GM21576 (cell line): ENCODE data around the gene TMEM158.

ENCODE experiments used
- ATAC-seq: cut with Tn5 transposase; IDR thresholded peaks from one replicate; pipeline ENCODE4 v1.9.1; 2021; ENCODE audit warnings: mild to moderate bottlenecking, moderate library complexity; ENCODE audit not compliant: unreplicated experiment

TMEM158 gene

DNA sequence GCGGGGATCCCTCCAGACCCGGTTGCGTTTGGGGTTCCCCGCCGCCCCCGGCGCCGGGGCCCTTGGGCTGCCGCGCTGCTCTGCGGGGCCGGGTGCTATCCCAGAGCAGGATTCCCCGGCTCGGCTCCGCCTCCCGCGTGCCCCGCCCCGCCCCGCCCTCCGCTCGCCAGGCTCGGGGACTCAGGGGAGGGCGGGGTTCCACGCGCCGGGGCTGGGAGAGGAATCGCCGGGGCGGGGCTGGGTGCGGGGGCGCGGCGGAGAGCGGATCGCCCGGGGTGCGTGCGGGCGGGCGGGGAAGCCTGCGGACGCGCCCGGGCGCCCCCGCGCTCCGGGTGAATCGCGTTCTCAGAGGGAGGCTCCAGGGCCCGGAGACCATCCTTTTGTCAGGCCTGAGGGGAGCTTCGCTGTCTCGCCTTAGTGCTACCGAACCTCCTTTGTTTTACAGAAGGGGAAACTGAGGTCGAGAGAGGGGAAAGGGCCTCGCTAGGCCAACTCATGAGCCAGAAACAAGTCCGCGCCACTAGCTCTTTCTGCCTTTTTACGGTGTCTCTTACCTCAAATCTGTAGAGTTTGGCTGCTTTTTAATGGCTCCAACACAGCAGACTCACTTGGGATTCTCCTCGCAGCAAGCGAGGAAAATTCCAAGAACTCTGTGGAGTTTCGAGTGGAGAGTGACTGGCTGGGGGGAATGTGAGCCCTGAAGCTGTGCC lies at the start of gene TMEM158:
TMEM158 (minus strand) TSS at position 82 of the 710 bp plus-strand sequence. CDS start 260 bp downstream, outside the sequence.
- peak; percentile 65 for ATAC-seq

DNA sequence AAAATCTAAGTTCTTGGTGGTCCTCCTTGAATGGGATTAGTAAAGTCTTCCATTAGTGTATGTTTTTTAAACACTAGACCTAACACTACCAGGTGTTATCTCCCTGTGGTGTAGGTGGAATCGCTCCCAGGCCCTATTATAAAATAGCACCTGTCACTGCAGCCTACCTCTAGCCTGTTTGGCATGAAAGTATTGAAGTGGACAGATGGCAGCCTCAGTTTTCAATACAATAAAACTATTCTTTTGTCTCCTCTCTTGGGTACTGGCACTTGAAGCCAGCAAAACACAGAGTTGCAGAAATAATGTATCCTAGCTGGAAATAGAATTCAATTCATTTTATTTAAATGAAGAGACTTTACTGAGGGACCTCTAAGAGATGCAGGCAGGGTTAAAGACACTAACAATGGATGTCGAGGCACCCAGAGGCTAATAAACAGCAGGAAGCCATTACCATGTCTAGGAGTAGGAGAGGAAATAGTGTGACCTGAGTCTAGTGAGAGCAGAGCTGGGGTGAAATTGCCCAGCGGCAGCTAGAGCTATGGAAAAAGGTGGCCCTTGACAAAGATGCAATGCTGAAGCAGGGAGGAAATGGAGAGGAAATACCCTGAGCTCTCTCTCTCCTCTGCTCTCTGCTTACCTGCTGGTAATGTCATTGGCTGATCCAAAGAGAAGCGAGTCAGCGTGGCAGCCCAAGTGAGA lies 49.1 kb upstream of the TMEM158 start:
- no peak for ATAC-seq

- no peak for ATAC-seq
Observed at GRCh38 chr3:45273681-45274515, 47.8 kb upstream of the TMEM158 start.

GRCh38 chr3:45272828-45273470 lies 46.9 kb upstream of the TMEM158 start:
- ATAC-seq: no peak

DNA sequence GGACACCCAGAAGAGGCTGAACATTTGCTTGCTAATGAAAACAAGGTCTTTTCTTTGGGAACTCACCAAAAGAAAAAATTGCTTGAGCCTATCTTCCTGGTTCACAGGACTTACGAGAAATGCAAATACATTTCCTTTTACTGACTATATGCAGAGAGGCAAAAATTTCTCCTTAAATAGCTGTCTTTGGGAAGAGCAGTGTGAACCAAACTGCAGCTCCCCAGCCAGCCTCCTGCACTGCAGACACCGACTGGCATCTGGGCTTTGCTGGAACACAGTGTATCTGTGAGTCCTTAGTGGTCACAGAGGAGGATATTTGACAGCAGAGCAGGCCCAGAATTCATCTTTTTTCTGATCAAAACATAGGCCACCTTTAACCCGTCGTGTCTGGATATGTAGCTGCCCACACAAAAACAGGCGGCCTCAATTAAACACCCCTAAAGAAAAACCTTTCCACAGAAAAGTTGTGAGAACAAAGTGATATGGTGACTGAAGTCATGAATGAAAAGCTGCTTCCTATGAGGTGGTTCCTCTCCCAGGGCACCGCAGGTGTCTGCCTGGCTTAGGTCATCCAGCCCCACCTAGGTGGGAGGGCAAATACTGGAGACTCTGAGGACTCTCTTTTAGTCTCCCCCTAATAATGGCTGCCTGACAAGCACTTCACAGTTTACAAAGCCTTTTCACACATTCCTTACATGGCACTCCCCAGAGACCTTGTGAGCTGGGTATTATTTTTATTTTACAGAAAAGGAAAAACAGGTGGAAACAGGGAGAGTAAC lies 46.1 kb upstream of the TMEM158 start:
- no peak for ATAC-seq

DNA sequence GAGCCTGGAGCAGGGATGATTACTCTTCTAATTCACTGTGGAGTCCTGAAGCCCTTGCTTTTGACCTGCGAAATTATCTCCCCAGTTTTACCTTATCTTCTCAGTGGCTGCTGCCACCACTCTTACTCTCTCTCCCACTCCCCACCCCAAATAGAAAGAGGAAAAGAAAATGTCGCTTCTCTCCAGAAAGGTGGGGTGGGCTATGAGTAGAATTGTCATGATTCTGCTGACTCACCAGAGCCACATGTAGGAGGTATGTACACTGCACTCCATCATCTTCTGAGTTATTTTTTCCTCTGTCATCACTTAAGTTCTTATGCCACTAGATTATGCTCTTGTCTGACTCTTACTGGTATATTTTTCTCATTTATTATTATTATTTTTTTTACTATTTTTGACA lies 43.9 kb upstream of the TMEM158 start:
- ATAC-seq: no peak

DNA sequence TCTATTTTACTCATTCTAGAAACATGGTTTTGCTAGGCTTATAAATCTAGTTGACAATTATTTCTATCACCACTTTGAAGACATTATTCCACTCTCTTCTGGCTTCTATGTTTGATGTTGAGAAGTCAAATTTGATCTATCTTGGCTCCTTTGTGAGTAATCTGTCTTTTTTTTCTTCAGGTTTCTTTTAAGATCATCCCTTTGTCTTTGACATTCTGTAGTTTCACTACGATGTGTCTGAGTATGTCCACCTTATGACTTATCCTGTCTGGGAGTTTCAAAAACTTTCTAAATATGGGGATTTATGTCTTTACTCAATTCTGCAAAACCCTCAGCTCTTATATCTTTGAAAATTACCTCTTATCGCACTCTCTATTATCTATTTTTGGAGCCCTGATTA lies 41.0 kb upstream of the TMEM158 start:
- ATAC-seq: no peak

DNA sequence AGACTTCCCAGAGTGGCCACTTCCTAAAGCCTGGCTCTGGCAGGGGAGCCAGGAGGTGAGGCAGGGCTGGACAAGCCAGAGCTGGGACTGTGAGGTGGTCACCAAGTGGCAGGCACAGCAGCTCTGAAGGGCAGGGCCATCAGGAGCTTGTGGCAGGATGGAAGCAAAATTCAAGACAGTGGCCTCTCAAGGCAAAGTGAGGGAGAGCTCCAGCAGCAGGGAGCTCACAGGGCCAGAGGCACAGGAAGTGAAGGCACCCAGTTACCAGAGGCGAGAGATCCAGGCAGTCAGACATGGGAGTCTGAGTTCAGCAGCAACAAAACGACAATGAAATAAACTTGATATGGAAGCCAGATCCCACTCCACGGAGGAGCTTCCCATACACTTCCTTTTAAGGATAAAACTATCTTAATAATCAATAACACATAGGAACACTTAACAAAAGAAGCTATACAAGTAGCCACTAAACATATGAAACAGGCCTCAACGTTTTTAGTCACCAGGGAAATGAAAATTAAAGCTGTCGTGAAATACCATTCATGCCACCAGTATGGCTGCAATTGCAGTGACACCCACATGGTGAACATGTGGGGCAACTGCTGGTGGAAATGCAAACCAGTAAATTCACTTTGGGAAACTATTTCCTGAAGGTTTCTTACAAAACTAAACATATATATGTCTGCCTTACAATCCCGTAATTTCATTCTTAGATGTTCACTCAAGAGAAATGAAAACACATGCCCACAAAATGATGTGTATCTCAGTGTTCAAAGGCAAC lies 35.4 kb upstream of the TMEM158 start:
- ATAC-seq: no peak

DNA sequence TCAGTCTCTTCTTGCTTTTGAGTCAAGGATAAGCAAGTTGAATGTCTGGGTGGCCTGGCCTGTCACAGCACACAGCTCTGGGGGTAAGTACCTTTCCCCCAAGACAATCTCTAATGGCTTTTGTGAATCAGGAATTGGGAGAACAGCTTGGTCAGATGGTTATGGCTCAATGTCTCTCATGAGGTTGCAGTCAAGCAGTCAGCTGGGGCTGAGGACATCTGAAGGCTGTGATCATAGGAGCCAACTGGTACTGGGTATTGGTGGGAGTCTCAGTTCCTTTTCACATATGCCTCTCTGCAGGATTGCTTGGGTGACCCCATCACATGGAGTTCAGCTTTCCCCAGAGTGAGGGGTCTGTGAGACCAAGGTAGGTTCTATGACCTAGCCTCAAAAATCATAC lies 33.0 kb upstream of the TMEM158 start:
- no peak for ATAC-seq

DNA sequence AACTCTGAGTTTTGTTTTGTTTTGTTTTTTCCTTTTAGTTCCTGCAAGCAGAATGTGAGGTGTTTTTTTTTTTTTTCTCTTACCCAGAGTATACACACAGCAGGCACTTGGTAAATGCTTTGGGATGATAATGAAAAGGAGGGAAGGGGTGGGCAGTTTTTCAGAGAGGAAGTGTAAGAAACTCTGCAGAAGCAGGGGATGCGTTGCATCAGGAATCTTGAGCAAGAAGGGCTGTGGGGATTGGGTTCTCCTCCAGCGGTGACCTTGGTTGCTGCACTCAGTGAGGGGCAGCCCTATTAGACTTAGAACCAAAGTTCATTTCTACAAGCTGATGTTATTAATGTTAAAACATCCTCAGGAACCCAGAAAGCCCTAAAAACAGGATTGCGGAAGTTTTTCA lies 32.2 kb upstream of the TMEM158 start:
- ATAC-seq: no peak

GRCh38 chr3:45253316-45253715 lies 27.2 kb upstream of the TMEM158 start:
- ATAC-seq: no peak

- no peak for ATAC-seq
Observed at GRCh38 chr3:45252826-45253225, 26.7 kb upstream of the TMEM158 start.

DNA sequence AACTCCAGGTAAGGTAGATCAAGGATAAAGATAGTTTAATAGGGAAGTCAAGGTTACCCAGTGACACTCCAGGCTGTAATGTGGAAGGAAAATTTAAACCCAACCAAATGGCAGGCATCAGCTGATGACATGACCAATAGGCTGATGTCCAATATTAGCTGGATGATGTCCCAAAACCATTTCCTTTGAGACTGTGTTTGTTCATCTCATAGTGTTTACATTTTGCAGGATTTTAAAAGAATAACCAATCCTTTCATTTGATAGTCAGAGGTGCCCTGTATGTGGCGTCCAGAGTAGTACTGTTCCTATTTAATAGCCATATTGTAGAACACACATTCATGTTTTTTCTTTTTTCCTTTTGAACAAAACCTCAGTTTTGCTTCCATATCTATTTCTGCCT lies 23.3 kb upstream of the TMEM158 start:
- ATAC-seq: no peak

DNA sequence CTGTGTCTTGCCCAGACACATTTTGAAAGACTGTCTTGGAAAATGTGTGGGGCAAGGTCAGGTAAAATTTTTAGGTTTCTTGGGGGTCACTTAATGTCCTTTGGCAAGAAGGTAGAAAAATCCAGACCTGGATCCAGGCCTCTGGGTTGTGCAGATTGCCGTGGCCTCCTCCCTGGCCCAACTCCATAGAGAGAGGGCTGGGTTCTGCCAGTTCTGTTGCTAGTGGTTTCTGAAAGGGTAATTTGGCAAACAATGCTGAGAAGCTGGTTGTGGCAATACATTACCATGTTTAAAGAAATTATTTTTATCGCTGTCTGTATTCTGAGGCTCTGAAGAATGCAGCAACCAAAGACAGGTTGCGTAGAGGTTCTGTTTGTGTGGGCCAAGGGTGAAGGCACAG lies 20.2 kb upstream of the TMEM158 start:
- ATAC-seq: no peak

DNA sequence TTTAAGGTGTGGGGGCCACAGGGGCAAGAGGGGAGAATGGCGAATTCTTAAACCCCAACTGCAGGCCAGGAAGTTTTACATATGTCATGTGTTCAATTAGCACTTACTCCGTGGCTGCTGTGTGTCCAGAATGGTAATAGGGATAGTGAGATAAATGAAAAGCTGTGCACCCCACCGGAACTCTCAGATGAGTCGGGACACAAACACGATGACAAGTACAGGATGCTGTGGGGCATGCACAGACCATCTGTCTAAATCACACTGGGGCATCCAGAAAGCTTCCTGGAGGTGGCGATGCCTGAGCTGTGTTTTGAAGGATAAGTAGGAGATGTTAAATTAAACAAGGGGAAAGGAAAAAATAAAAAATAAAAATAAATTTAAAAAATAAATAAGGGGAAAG lies 18.3 kb upstream of the TMEM158 start:
- no peak for ATAC-seq

GRCh38 chr3:45241206-45241605 lies 15.1 kb upstream of the TMEM158 start:
- no peak for ATAC-seq

GRCh38 chr3:45240292-45240691 lies 14.2 kb upstream of the TMEM158 start:
- ATAC-seq: no peak

DNA sequence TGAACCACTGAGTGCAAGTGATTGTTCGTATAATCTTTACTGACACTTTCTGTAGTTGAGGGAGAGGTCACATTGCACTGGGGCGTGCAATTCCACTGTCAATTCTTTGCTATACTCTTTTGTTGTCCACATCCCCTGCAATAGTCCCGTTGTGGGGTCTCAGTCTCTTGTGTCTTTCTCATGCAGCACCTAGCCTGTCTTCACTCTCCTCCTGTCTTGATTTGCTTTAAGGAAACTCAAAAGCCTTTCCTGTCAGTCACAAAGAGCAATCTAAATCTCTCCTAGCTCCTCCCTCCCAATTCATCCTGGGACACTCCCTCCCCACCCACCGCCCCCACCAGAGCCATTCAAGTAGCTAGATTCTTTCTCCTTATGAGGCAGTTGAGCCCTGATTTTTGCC lies 13.2 kb upstream of the TMEM158 start:
- ATAC-seq: no peak

GRCh38 chr3:45236964-45237363 lies 10.9 kb upstream of the TMEM158 start:
- ATAC-seq: no peak

DNA sequence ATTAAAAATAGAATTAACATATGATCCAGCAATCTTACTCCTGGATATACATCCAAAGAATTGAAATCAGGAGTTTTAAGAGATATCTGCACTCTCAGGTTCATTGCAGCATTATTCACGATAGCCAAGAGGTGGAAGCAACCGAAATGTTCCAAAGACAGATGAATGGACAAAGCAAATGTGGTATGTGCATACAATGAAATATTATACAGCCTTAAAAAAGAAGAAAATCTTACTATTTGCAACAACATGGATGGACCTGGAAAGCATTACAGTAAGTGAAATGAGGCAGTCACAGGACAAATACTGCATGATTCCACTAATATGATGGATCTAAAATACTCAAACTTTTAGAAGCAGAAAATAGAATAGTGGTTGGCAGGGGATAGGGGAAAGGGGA lies 9.3 kb upstream of the TMEM158 start:
- ATAC-seq: no peak
